ENCODE results near the gene FOXK1.

GRCh38 chr7:4763794-4764185 is 81.7 kb downstream of the FOXK1 start:
- TF ChIP-seq GABPA (IDR thresholded peaks at IDR 0.05; ENCODE audit: low read depth): no peak
- TF ChIP-seq CTCF (IDR thresholded peaks at IDR 0.05; ENCODE audit: insufficient read depth, low read length): no peak
- 0 out of 2 replicates have a peak, but pooled peaks have one; percentile 6 for TF ChIP-seq POLR2AphosphoS5 (IDR thresholded peaks at IDR 0.05; ENCODE audit: low read depth)
- no peak for TF ChIP-seq SPI1 (IDR thresholded peaks at IDR 0.05; ENCODE audit: borderline replicate concordance, low read depth)
- TF ChIP-seq REST (IDR thresholded peaks at IDR 0.05; ENCODE audit: insufficient replicate concordance, low read depth): no peak
